GM21423 (cell line): Measurements from ENCODE around the gene ADAMTS18.

Experiments
- ATAC-seq: cut with Tn5 transposase; IDR thresholded peaks from one replicate; pipeline ENCODE4 v1.9.1; 2021; ENCODE audit warnings: mild to moderate bottlenecking, moderate library complexity; ENCODE audit not compliant: unreplicated experiment

Gene ADAMTS18

DNA sequence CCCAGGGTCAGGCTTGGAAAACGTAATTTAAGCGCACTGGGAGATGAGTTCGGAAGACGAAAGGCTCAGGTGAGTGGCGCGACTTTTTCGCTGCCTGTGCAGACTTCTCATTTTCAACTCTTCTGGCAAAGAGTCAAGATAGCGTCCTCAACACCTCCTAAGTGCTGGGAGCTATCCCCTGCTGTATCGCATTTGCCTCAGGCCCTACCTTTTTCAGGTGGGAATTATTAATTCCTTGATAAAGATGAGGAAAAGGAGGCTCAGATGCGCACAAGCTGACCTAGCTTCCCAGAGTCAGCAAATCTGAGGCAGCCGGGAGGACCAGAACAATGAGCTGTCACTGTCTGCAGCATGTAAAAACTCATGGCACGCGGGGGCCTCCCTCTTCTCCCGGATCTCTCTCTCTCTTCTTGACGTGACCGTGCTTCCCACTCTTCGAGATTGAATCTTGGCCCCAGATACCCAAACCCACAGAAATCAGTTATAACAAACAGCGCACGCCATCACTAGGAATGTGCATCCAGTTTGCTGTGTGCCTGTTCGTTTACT is 512 bp upstream of the ADAMTS18 start:
- no peak for ATAC-seq

DNA sequence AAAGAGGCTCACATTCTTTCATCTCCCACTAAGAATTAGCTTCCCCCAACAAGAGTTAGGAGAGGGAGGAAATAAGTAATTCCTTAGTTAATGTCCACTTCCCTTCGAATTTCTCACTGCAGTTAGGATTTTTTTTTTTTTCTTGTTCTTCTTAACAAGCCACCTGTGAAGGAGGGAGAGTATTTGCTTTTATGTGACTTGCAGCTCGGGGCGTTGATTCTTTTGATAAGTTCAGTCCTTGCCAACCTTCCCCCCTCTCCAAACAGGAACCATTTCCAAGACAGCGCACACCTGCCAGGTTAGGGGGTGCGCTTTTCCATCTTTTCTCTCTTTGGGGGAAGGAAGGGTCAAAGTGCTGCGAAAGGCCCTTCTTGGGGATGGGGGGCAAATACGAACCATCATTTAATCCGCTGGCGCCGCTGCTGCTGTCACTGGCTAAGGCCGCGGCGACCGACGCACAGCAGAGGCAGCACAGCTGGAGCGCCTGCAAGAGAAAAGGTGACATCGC is 758 bp downstream of the ADAMTS18 start:
- no peak for ATAC-seq

DNA sequence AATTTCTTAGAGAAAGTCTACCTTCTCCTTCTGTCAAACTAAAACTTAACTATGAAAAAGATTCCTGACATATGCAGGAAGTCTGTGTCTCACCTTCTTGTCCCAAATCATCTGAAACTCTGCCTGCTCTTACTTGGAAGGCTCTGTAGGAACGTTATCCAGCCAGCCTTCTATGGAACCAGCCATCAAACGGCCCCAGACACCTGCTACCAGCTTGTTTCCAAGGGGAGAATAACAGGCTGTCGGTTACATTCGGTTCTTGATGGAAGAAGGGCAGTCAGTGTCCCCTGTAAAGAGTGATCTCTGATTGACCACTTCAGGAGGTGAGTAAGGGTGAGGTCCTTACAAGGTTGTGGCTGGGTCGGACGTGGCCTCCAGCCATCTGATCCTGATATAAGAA is 1.7 kb downstream of the ADAMTS18 start:
- ATAC-seq = no peak

DNA sequence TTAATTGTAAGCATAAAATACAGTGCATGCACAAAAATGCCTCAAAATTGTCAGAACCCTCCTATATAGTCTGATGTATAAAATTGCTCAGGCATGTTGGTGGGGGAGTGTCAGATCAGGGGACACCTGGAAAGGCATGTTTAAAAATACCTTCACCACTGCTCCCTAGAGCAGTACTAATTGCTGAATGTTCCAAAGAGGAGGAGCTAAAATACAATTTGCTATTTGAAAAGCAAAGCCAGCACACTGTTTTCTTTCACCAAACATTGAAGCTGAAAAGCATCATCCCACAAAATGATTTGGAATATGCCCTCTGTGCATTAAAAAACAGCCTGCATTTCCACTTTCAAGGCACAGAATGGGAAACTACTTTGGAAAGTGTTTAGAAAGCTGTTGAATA is 2.6 kb downstream of the ADAMTS18 start:
- ATAC-seq = no peak

DNA sequence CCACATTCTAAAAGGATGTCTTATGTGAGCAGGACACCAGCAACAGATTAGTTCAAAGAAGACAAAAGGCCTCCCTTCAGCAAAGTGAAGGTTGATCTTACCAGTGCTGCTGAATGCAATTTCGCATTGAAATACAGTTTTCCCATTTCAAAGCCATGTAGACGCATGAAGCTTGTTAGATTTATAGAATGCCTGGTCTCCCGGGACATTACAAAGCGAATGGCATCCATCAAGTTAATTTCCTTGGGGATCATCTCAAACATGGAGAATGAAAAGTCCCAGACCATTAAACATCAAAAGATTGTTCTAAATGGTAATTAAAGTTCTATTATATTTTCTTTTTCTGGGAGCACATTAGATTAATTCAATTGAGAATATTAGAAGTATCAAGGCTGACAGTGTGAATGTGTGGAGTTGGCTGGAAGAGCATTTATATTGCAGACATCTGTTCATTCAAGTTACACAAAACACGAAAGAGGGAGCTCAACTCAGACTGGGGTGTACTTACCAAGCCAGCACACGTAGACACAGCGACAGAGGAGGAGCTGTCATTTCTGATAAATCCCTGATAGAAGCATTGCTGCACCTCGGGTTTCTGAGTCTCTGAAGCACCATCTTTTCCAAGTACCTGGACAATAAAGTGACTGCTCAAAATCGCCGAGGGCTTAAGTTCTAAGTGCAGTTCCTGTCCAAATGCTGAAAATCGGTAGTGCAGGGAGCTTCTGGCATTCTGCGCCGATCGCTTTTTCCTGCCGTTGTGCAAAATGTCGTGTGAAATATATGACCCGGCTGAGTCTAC is 3.8 kb downstream of the ADAMTS18 start:
- no peak for ATAC-seq

DNA sequence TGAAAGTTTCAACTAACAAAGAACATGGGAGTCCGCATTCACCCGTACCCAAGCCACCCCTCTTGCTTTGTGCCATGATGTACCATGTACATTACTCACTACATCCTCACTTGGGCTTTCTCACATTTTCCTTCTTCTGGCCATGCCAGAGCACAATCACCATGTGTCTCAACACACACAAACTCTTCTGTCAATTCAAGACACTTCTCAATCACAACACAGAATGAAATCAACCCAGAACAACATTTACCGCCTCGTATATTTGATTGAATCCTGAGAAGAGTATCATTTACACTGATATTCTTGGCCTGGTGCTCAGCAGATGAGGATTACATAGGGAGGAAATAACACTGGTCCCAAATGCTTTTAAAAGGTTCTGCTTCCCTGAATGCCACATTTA is 4.5 kb downstream of the ADAMTS18 start:
- ATAC-seq = no peak

DNA sequence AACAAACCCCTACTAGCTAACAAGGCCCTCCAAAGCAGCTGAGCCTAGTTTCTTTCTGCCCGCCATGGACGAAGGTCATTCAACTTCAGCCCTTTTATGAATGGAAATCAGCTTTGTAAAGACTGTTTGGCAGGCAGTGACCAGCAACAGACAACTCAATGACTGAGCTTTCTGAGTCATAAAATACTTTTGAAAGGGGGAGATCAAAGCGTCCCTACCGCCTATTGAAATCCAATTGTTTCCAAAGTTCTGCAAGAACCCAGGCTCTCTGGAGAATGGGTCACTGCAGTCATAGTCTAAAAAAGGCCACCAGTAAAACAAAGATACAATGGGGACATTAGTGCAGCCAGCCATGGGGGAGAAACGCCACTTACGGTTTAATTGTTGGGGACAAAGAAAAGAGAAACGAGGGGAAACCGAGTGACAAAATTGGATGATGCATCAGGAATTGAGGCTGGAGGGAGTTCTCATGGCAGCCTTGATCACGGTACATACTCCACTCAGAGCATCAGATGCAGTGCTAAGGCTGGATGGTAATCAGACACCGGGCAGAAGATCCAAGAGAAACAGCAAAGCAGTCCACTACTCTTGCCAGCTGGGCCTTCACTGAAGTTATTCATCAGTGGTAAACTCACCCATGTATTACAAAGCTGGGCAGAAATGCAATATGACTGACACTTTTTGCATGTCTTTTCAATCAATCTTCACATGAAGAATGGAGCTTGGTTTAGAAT is 9.8 kb downstream of the ADAMTS18 start:
- ATAC-seq = no peak

DNA sequence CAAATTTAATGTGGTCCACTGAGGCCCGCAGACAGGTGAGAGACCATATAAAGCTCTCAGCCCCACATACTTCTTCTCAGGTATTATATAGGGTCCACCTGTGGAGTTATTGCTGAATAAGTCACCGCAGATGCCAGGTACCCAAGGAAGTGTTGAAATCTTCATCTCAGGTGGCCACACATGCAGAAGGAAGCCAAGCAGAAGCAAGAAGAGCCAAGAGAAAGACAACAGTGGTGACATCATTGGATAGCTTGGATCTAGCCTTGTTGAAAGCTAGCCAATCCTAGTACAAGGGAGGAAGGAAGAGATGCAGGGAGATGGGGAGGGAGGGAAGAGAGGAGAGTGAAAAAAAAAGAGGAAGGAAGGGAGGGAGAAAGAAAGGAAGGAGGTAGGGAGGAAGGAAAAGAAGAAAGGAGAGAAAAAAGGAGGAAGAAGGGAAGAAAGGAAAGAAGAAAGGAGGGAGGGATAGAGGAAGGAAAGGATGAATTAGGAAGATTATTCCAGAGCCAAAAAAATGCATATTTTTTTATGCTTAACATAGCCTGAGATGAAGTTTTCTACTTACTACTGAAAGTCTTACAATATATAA is 12.5 kb downstream of the ADAMTS18 start:
- no peak for ATAC-seq

DNA sequence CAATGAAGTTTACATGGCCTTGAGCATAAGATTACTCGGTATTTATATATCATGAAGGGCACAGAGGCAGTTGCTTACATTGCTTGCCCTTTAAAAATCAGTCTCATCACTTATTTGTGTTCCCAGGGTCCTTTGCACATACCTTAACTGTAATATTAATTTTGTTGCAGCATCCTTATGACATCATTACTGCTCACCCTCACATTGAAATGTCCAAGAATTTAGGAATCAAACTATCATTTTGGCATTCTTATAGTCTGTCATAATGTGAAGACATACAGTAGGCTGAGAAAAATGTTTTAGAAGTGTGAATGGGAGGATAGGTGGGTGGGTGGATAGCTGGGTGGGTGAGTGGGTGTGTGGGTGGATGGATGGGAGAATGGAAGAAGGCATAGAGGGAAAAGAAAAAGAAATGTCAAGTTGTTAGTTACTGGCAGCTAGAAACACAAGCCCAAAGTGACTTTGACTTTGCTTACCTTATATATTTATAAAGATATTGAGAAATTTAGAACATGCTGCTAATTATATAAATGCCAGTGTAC is 17.8 kb downstream of the ADAMTS18 start:
- ATAC-seq = no peak

DNA sequence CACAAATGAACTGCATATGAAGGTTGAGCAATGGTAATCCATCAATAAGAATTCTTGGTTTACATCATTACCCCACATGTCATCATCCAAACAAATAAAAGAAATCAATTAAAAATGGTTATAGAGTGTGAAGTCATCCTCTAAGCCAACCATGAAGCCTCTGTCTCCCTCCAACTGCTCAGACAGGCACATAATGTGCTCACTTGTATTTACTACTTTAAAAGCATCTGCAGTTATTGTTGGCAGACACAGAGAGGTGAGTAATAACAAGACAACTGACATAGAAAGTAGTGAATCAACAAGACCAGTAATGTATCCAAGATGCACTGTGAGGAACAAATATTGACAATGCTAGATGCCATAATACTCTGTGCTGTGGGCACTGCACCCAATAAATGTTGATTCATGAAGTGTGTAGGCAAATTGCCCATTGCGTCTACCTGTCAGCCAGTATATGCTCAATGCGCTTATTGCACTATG is 20.0 kb downstream of the ADAMTS18 start:
- ATAC-seq = no peak

DNA sequence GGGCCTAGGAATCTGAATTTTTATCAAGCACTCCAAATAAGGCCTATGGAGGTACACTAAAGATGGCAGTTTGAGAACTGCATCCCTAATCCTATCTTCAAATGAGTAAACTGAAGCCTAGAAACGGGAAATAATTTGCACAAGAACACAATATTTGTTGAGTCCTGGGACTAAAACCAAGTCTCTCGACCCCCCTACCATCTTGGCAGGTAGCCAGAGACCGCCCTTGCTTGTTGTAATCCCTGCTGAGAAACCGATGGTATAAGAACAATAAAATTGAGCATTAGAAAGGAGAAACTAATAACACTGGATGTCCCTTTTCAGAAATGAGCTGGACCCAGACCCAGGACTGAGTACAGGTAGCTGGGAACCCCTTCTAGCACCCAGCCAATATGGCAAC is 24.4 kb downstream of the ADAMTS18 start:
- no peak for ATAC-seq

DNA sequence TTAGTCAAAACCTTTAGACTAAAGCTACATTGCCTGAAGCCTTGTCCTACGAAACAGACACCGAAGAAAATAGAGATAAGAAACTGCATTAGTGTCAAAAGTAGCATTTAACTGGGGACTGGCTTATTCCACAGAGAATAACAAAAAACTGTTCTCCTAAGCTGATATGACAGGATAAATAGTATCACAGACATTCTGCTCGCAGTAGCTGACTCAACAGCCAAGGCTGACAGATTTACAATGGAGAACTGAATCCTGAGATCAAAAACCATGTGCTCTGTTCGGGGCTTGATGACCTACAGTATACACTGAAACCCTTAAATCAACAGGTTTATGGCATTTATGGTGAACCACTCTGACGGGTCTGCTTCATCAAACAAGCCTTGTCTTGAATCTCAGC is 25.5 kb downstream of the ADAMTS18 start:
- ATAC-seq = no peak

DNA sequence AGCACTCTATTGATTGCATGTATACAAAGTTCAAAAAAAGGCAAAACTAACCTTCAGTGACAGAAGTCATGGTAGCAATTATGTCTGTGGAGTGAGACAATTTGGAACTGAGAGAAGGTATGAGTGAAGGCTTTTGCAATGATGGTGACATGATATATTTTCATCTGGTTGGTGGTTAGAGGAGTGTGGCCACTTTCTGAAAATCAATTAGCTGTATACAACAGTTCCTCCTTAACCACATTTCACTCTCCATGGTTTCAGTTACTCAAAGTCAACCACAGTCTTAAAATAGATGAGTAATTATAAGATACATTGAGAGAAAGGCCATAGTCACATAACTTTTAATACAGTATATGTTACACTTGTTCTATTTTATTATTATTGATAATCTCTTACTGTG is 26.2 kb downstream of the ADAMTS18 start:
- peak; percentile 68 for ATAC-seq

DNA sequence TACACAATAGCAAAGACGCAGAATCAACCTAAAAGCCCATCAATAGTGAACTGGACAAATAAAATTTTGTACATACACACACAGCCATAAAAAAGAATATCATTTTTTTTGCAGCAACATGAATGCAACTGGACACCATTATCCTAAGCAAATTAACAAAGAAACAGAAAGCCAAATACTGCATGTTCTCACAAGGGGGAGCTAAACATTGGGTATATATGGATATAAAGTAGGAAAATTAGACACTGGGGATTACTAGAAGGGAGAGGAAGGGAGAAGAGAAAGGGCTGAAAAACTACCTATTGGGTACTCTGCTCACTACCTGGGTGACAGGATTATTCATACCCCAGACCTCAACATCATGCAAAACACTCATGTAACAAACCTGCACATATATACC is 28.2 kb downstream of the ADAMTS18 start:
- no peak for ATAC-seq

DNA sequence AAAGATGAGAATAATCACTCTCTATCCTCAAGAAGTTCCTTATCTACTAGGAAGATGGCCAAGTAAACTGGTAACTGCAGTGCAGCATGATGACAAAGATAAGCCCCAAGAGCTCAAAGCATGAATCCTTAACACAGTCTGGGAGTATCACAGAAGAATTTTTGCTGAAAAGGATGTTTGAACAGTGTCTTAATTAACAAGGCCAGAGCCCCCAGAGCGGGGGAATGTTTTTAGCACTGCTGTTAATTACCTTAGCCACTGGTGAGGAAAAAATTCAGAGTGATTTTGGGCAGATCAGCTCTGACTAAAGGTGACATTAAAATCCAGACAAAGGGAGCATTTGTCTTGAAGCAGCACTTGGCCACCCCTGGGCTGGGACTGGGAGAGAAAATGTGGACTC is 30.1 kb downstream of the ADAMTS18 start:
- no peak for ATAC-seq

DNA sequence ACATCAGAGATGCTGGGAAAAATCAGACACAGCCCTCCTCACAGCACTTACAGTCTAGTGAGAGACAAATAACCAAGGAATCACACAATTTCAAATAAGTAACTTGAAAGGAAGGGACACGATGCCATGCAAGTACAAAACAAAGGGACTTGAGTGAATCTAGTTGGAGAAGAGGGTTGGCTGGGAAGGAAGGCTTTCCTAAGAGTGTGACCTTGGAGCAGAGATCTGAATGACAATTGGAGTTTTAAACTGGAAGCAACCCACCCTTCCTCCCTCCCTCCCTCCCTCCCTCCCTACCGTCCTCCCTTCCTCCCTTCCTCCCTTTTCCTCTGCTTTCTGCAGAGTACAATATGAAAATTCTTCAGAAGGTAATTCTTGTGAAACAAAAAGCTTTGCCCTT is 31.1 kb downstream of the ADAMTS18 start:
- ATAC-seq = no peak

DNA sequence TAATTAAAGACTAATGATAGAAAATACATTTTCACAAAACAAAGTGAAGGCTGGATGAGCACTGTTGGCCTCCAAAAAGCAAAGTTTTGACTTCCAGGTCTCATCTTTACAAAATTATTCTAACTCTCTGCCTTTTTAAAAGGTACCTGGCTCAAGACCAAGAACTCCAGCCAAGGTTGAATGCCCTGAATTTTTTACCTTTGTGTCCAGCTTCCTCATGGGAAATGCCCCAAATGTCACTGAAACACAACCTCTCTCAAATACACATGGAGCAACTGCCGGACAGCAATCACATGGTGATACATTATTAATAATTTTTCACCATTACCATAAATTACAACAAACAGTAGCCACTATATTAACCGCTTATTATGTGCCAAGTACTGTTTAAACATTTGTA is 32.2 kb downstream of the ADAMTS18 start:
- ATAC-seq = no peak

DNA sequence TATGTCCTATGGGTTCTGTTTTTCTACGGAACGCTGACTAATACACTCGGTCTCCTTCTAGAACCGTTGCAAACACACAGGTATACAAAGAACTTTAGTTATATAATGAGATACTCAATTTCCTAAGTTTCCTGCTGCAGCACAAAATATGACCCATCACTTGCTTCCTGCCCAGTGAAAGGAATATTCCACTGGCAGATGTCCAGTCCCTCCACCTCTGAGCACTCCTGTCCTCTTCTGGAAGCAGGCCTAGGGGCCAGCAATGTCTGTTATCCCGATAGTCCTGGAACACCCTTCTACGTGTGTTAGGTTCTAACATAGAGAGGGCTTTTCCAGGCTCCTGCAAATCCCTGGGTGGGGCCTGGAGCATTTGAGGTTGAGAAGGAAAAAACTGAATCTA is 32.7 kb downstream of the ADAMTS18 start:
- no peak for ATAC-seq

DNA sequence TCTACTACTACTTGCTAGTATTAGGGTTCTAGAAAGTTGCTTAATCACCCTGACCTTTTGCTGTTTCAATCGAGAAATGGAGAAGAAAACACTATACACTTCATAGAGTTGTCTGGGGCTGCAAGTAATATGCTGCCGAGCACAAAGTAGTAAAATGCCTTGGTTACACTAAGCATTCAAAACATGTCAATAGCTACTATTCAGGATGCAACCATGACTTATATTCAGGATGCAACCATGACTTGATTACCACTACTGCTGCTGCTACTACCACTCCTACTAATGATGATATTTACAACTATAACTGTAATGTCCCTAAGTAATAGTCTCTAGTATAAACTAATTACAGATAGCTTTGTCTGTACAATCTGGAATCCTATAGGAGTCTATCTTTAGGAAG is 35.3 kb downstream of the ADAMTS18 start:
- no peak for ATAC-seq

DNA sequence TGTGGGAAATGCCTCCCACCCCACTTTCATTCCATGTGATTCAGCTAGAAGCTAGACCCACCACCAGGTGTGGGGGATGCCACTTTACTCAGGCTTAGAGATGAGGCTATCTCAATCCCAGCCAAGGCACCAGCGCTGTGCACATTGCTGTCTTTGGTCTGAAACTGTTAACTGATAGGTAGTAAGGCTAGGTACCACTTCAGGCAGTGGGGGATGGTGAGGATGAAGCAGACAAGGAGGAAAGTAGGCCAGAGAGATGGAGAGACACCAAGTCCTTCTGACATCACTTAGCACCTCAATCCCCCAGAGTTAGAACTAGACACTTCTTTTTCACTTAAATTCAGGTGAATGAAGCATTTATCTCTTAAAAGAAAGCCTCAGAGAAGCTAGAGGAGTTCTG is 35.8 kb downstream of the ADAMTS18 start:
- no peak for ATAC-seq

DNA sequence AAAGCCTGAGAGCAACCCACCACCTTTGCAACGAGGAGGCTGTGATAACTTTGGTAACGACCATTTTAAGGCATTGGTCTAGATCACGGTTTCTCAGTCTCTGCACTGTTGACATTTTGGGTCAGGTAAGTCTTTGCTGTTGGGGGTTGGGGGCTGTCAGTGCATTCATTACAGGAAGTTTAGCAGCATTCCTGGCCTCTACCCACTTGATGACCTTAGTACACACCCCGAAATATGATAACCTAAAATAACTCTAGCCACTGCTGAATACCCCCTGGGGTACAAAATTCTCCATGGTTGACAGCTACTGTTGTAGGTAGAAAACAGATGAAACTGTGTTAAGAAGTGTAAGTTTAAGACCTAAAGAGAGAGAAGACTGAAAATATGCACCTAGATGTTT is 36.3 kb downstream of the ADAMTS18 start:
- ATAC-seq = no peak
